NCI-H146 (cell line): Measurements from ENCODE around the gene CPNE7.
"Not testable (repeated sequence)": the region's sequence is repeated elsewhere in the genome, so short reads cannot be mapped to it uniquely, and the experiment has no call there.

Experiments
- DNase-seq: peaks from one replicate; lab custom pipeline; 2025; lab: John Stamatoyannopoulos, UW

The CPNE7 gene

DNA sequence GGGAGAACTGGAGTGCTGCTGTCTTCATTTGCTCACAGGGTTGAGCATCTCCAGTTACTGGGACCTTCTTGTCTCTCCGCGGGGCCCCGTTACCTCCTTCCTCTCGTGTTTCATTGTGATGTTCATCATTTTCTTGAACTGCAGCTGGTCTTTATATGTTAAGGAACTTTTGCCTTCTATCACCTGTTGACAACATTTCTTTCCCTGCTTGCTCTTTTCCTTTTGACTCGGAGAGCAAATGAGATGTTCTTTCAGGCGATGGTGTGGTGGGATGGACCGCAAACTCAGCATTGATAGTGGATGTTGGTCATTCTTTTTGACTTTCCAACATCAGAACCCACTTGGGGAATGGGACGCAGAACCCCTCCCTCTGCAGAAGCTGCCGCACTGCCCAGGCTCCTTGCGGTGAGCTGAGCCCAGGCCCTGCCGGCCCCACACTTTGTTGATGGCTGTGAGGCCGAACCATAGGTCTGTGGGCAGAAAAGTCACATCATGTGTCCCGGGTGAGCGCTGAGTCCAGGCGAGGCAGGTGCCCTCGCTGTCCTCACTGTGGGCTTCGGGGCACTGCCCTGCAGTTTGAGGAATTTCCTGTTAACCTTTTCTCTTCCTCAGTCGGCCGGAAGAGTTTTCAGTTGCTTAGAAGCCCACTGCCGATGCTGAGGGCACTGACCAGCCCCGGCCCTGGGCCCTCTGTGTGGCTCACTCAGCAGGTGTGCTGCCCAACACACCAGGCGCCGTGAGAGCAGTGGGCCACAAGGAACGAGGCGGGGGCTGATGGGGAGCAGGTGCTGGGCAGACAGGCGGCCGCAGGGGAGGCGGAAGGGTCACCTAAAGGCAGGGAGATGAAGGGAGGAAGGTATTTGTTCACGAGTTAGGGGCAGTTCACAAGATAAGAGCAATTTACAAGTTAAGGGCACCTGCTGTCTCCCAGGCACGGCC is 7.6 kb upstream of the CPNE7 start:
- DNase-seq = peak; percentile 66

GRCh38 chr16:89569506-89570341 is 5.8 kb upstream of the CPNE7 start:
- no peak for DNase-seq

DNA sequence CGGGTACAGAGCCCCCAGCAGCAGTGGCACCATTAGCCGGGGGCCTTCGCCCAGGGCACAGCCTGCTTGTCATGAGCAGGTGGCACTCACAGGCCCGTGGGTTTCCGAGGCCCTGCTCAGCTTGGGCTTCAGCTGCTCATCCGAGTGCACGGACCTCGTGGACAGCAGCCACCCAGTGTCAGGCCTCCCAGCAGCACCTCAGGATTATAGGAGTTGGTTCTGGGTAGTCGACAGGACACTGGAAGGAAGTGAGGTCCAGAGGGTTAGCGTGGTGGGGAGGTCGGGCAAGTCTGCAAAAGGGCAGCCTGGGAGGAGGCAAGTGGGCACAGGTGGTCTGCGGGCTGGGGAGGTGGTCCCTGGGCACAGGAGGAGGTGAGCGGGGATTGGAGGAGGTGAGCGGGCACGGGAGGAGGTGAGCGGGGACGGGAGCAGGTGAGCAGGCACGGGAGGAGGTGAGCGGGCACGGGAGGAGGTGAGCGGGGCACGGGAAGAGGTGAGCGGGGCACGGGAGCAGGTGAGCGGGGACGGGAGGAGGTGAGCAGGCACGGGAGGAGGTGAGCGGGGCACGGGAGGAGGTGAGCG is 5.1 kb upstream of the CPNE7 start:
- DNase-seq = no peak

GRCh38 chr16:89570983-89571598 is 4.5 kb upstream of the CPNE7 start:
- DNase-seq = not testable (repeated sequence)

DNA sequence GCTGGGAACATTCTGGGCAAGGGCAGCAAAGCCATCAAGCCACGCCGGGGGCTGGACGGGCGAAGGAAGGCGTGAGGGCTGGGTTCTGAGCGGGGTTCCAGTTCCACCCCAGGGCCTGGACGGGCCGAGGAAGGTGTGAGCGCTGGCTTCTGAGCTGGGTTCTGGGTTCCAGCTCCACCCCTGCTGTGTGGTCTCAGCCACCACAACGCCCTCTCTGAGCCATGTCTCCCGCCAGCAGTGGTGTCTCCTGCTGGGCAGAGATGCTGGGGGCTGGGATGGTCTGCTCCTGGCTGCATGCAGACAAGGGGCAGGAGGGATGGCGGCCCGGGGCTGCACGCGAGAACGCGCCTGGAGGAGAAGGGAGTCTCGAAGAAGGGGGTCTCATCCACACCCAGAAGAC is 3.9 kb upstream of the CPNE7 start:
- no peak for DNase-seq

GRCh38 chr16:89572073-89572484 is 3.5 kb upstream of the CPNE7 start:
- no peak for DNase-seq

DNA sequence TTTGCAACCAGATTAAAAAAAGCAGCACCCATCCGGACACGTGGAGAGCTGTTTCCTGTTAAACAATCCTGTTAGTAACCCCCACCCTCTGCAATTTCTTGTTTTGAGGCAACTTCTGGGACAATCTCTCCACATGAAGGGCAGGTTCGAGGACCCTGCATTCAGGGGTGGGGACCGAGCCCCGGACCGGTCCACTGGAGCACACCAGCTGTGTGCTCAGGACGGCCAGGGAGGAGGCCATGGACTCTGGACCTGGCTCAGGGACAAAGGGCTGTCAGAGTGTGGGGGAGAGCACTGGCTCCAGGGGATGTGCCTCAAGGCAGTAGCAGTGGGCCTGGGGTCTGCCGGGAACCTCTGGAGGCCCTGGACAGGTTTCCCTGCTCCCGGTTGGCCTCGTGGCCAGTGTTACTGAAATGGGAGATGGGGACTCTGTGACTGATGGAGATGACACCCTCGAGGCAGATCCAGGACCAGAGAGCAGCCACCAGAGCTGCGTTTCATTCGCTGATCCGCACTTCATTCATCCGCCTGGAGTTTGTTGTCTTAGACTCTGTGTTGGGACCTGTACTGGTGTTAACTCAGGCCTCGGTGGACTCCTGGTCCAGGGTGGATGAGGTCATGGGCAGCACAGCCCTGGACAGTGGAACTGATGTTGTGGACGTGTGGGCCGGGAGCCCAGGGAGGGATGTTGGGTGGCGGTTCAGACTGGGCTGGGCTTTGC is 2.9 kb upstream of the CPNE7 start:
- DNase-seq = no peak

GRCh38 chr16:89573826-89574680 is 1.5 kb upstream of the CPNE7 start:
- DNase-seq = no peak

GRCh38 chr16:89574681-89575246 is 794 bp upstream of the CPNE7 start:
- peak; percentile 67 for DNase-seq

DNA sequence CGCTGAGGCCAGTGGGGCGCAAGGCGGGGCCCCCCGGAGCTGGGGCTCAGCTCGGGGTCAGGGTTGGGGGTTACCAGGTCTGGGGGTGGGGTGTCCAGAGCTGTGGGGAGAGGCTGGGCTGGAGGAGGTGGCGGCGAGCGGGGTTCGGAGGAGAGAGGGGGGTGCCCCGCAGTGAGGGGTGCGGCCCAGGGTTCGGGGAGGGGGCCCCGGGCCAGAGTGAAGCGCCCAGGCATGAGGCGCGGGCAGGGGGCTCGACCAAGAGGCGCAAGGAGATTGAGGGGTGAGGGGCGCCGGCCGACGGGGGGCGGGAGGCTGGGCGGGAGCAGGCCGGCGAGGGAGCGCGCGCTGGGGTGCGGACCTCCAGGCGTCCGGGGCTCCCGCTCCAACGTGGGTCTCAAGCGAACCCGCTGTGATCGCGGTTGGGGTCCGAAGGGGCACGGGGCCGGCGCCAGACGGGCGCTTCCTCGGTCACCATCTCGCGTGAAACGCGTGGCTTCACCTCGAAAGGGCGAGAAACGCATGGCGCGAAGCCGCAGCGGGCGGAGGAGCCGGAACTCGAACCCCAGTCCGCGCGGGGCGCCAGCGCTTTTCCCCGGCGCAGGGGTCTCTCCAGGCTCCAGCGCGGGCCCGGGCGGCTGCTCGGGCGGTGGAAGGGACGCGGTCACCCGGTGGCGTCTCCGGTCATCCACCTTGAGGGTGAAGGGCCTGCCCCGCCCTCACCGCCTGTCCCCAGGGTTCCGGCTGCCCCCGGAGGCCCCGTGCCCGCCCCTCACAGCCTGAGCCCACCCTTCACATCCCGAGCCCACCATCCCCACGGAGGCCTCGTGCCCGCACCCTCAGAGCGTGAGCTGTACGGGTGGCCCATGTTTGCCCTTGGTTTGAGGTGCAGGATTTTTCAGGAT is 846 bp downstream of the CPNE7 start:
- no peak for DNase-seq

DNA sequence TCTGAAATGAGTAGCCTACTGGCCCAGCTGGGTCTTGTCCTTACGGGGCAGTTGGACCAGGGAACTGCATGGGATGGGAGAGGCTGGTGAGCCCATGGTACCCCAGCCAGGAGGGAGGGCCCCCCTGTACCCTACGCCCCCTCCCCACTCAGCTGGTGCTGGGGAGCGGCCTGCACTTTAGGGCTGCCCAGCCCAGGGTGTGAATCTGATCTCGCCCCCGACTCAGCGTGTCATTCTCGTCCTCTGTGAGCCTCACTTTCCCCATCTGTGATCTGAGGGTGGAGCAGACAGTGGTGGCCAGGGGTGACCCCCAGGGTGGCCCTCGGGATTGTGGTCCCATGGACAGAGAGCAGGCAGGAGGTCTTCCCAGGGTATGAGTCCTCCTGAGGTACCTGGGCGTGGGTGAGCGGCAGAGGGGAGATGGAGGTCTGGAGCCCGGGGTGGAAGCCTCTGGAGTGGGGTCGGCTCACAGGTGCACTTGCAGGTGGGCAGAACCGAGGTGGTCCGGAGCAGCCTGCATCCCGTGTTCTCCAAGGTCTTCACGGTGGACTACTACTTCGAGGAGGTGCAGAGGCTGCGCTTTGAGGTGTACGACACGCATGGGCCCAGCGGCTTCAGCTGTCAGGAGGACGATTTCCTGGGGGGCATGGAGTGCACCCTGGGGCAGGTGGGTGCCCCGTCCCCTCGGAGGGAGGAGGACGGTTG is 1.6 kb downstream of the CPNE7 start:
- no peak for DNase-seq

GRCh38 chr16:89579351-89579750 is 3.8 kb downstream of the CPNE7 start:
- no peak for DNase-seq

GRCh38 chr16:89581045-89581695 is 5.6 kb downstream of the CPNE7 start:
- DNase-seq = no peak

- no peak for DNase-seq
These were observed 6.5 kb downstream of the CPNE7 start for GRCh38 chr16:89581861-89582563.

DNA sequence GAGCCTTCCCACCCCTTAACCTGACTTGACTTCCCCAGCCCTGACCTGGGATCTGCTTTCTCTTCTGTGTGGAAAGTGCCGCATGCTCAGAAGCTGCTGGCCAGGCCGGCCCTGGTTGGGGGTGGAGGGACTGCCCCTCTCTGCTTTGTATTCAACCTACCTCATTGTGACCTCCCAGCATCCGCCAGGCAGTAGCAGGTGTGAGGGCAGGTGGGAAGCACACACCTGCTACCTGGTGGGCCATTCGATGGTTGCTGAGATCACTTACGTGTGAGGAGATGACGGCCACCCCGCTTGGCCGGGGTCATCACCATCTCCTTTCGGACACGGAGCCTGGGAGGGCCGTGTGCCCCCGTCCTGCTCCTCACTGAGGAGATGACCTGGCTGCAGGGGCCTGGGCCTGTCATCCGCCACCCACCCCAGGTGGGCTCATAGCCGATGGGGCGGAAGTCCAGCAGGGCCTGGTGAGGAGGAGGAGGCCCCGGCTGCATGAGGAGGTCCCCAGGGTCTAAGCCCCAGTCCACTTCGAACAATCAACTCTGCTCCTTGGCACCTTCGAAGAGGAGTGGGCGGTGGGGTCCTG is 7.1 kb downstream of the CPNE7 start:
- DNase-seq = no peak

- DNase-seq = no peak
These were observed 7.8 kb downstream of the CPNE7 start for GRCh38 chr16:89583197-89583894.
